HEK293 (cell line): ENCODE measurements around the gene CST7.

ENCODE experiments used
- CTCF ChIA-PET: fragments of 350-600 bp; formaldehyde crosslinking; extraction: SDS; loops from one replicate; lab custom pipeline; 2021; ENCODE audit warnings: antibody characterized with exemption; lab: Yijun Ruan, JAX
- POLR2A ChIA-PET: fragments of 300-600 bp; formaldehyde crosslinking; extraction: SDS; loops from one replicate; lab custom pipeline; 2020; ENCODE audit warnings: antibody characterized with exemption, inconsistent platforms; lab: Yijun Ruan, JAX
- H3K27ac ChIP-seq: fragments of 200-500 bp; sonication (Bioruptor generic); 2 replicates; pipeline ENCODE4 v1.5.1; 2014; ENCODE audit warnings: low read depth, low read length, control low read depth, inconsistent platforms; ENCODE audit errors: extremely low read depth
- H3K36me3 ChIP-seq, 2 experiments: fragments of 200-500 bp in 1 of 2; sonication (Bioruptor generic) in 1 of 2; 1 replicate in 1 of 2; 2 replicates in 1 of 2; pipeline ENCODE4 v1.5.1; 2014 to 2017; ENCODE audit warnings: inconsistent platforms in 2 of 2, low read length in 2 of 2; ENCODE audit not compliant: control insufficient read depth in 2 of 2, insufficient read depth in 1 of 2
- H3K4me1 ChIP-seq: fragments of 200-500 bp; sonication (Bioruptor generic); 2 replicates; pipeline ENCODE4 v1.5.1; 2014; ENCODE audit warnings: mild to moderate bottlenecking, low read length, inconsistent platforms; ENCODE audit not compliant: control insufficient read depth, insufficient read depth
- H3K4me3 ChIP-seq: 2 replicates; pipeline ENCODE4 v1.5.1; 2011; ENCODE audit warnings: low read depth, mild to moderate bottlenecking, control low read depth, low read length, moderate library complexity
- H3K9me3 ChIP-seq: fragments of 200-500 bp; sonication (Bioruptor generic); 2 replicates; pipeline ENCODE4 v1.5.1; 2014; ENCODE audit warnings: low read depth, low read length, inconsistent platforms; ENCODE audit not compliant: control insufficient read depth, insufficient read depth
- BCL11A ChIP-seq: fragments of 450-650 bp; formaldehyde crosslinking; IDR thresholded peaks from 2 replicates; pipeline ENCODE4 v1.5.1; 2016; ENCODE audit warnings: low read depth, missing biosample characterization, missing genetic modification characterization
- FEZF1 ChIP-seq: fragments of 450-650 bp; formaldehyde crosslinking; IDR thresholded peaks from 2 replicates; pipeline ENCODE4 v1.5.1; 2016; ENCODE audit warnings: missing biosample characterization, missing genetic modification characterization
- HOXC10 ChIP-seq: sonication (generic); formaldehyde crosslinking; IDR thresholded peaks from 2 replicates; pipeline ENCODE4 v1.8.1; 2023; ENCODE audit warnings: mild to moderate bottlenecking, missing genetic modification reagents
- KLF10 ChIP-seq: fragments of 450-650 bp; IDR thresholded peaks from 2 replicates; pipeline ENCODE4 v1.5.1; 2018; ENCODE audit warnings: missing biosample characterization, mild to moderate bottlenecking, missing genetic modification characterization
- KLF9 ChIP-seq: fragments of 450-650 bp; formaldehyde crosslinking; IDR thresholded peaks from 2 replicates; pipeline ENCODE4 v1.5.1; 2016; ENCODE audit warnings: missing biosample characterization, missing genetic modification characterization, low read depth
- MZF1 ChIP-seq: fragments of 450-650 bp; formaldehyde crosslinking; IDR thresholded peaks from 2 replicates; pipeline ENCODE4 v1.5.1; 2017; ENCODE audit warnings: missing biosample characterization, missing genetic modification characterization, borderline replicate concordance
- ZBTB7A ChIP-seq: fragments of 450-650 bp; formaldehyde crosslinking; IDR thresholded peaks from 2 replicates; pipeline ENCODE4 v1.5.1; 2016; ENCODE audit warnings: low read depth, missing biosample characterization, missing genetic modification characterization
- ZFP41 ChIP-seq: fragments of 450-650 bp; formaldehyde crosslinking; IDR thresholded peaks from 2 replicates; pipeline ENCODE4 v1.5.1; 2016; ENCODE audit warnings: missing biosample characterization, missing genetic modification characterization, borderline replicate concordance
- ZNF248 ChIP-seq: fragments of 450-650 bp; formaldehyde crosslinking; IDR thresholded peaks from 2 replicates; pipeline ENCODE4 v1.5.1; 2017; ENCODE audit warnings: missing biosample characterization, missing genetic modification characterization
- ZNF433 ChIP-seq: fragments of 450-650 bp; formaldehyde crosslinking; IDR thresholded peaks from 2 replicates; pipeline ENCODE4 v1.5.1; 2016; ENCODE audit warnings: missing biosample characterization, missing genetic modification characterization, low read depth
- ZNF521 ChIP-seq: fragments of 450-650 bp; formaldehyde crosslinking; IDR thresholded peaks from 2 replicates; pipeline ENCODE4 v1.5.1; 2017; ENCODE audit warnings: missing biosample characterization, mild to moderate bottlenecking, missing genetic modification characterization
- ZNF560 ChIP-seq: fragments of 450-650 bp; formaldehyde crosslinking; IDR thresholded peaks from 2 replicates; pipeline ENCODE4 v1.5.1; 2017; ENCODE audit warnings: missing biosample characterization, missing genetic modification characterization, borderline replicate concordance
- ZNF76 ChIP-seq: fragments of 450-650 bp; formaldehyde crosslinking; IDR thresholded peaks from 2 replicates; pipeline ENCODE4; 2016; ENCODE audit warnings: low read depth, missing biosample characterization, missing genetic modification characterization, borderline replicate concordance
- ZNF768 ChIP-seq: fragments of 450-650 bp; formaldehyde crosslinking; IDR thresholded peaks from 2 replicates; pipeline ENCODE4 v1.5.1; 2018; ENCODE audit warnings: missing biosample characterization, mild to moderate bottlenecking, missing genetic modification characterization
- TF ChIP-seq, protein P1 (sequence below): fragments of 450-650 bp; formaldehyde crosslinking; IDR thresholded peaks from 2 replicates; pipeline ENCODE4 v1.5.1; 2016; ENCODE audit warnings: missing biosample characterization, missing genetic modification characterization
- TF ChIP-seq, protein P2 (sequence below): fragments of 450-650 bp; formaldehyde crosslinking; IDR thresholded peaks from 2 replicates; pipeline ENCODE4 v1.5.1; 2017; ENCODE audit warnings: missing biosample characterization, missing genetic modification characterization
- TF ChIP-seq, protein P3 (sequence below): fragments of 450-650 bp; formaldehyde crosslinking; IDR thresholded peaks from 2 replicates; pipeline ENCODE4 v1.5.1; 2016; ENCODE audit warnings: missing biosample characterization, missing genetic modification characterization

The CST7 gene

DNA sequence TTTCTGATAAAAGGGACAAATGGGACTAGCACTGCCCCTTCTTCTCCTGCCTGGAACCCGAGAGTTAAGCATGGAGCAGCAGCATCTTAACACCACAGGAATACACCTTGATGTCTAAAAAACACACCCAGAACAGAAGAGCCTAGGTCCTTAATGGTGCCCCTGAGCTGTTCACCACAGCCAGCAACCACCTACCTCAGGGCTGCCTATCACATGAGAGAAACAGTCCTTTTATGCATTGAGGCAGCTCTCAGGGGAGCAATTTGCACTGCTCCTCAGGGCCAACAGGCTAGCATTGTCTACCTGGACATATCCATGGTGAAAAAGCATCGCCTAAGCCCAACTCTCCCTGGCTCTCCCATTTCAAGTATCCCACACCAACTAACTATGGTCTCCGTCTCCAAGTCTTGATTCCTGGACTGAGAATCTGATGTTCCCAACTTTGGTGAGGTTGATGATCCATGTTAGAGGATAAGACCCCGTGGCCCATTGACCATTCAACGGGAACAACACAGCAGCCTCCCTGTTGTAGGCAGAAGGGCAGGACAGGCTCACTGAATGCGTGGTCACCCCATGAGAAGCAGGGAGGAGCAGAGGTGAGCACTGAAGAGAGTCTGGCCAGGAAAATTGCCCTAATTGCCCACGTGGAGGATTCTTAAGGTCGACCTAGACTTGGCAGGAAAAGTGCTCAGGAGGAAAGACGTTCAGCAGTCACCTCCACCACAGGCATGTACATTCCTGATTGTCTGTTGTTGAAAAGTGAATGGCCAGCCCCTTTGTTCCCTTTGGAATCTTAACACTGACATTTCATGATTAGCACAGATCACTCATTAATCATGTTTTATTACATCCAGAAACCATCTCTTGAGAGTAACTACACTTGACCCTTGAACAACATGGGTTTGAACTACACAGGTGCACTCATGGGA is 47.6 kb downstream of the CST7 start:
- no peak for TF ChIP-seq ZNF248 (tag by site-specific recombination)
- TF ChIP-seq, protein P1, sequence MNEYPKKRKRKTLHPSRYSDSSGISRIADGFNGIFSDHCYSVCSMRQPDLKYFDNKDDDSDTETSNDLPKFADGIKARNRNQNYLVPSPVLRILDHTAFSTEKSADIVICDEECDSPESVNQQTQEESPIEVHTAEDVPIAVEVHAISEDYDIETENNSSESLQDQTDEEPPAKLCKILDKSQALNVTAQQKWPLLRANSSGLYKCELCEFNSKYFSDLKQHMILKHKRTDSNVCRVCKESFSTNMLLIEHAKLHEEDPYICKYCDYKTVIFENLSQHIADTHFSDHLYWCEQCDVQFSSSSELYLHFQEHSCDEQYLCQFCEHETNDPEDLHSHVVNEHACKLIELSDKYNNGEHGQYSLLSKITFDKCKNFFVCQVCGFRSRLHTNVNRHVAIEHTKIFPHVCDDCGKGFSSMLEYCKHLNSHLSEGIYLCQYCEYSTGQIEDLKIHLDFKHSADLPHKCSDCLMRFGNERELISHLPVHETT: no peak
- Histone ChIP-seq H3K36me3 (no peaks in the 10 kb centered on the region), H3K4me3 (no peak overlapping the region), H3K4me1 (no peaks in the 10 kb centered on the region), H3K27ac (no peak overlapping the region), H3K9me3 (no peaks in the 10 kb centered on the region)
- ChIA-PET CTCF (interaction anchor here (0.7 to 4.3 kb wide), 4 partner anchors 67 to 1118 kb away, joined by 3 to 70 read pairs (median 14); no protein-coding TSS in a partner anchor), POLR2A (no interaction called here)

DNA sequence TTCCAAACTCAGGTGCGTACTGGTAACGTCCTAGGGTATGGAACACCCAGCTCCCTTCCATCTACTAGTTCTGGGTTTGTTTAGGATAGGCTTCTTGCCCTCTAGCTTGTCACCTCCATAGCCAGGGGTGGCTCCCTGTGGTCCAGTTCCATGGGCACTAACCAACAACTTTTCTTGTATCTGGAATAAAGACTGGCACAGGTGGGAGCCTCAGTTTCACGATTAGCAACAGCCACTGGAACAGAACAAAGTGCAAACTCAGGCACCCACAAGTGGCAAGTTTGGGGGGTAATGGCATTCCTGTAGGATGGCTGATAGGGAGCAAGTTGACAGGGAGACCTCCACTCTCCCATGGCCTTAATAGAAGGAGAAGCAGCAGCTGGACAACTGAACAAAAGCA is 49.1 kb downstream of the CST7 start:
- TF ChIP-seq KLF9: no peak
- no peak for TF ChIP-seq ZNF768 (tag by site-specific recombination)
- TF ChIP-seq, protein P2, sequence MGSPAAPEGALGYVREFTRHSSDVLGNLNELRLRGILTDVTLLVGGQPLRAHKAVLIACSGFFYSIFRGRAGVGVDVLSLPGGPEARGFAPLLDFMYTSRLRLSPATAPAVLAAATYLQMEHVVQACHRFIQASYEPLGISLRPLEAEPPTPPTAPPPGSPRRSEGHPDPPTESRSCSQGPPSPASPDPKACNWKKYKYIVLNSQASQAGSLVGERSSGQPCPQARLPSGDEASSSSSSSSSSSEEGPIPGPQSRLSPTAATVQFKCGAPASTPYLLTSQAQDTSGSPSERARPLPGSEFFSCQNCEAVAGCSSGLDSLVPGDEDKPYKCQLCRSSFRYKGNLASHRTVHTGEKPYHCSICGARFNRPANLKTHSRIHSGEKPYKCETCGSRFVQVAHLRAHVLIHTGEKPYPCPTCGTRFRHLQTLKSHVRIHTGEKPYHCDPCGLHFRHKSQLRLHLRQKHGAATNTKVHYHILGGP (tag by site-specific recombination): no peak
- no peak for TF ChIP-seq BCL11A (tag by site-specific recombination)
- TF ChIP-seq ZNF560: no peak
- no peak for TF ChIP-seq FEZF1 (tag by site-specific recombination)
- TF ChIP-seq ZNF76 (tag by site-specific recombination): no peak
- no peak for TF ChIP-seq MZF1 (tag by site-specific recombination)
- Histone ChIP-seq H3K36me3 (no peaks in the 10 kb centered on the region), H3K27ac (no peak overlapping the region), H3K4me1 (no peaks in the 10 kb centered on the region), H3K9me3 (no peaks in the 10 kb centered on the region), H3K4me3 (no peak overlapping the region)
- ChIA-PET POLR2A (no interaction called here), CTCF (interaction anchor here (1.0 kb wide), 1 partner anchor 67 kb away, joined by 6 read pairs; no protein-coding TSS in a partner anchor)

DNA sequence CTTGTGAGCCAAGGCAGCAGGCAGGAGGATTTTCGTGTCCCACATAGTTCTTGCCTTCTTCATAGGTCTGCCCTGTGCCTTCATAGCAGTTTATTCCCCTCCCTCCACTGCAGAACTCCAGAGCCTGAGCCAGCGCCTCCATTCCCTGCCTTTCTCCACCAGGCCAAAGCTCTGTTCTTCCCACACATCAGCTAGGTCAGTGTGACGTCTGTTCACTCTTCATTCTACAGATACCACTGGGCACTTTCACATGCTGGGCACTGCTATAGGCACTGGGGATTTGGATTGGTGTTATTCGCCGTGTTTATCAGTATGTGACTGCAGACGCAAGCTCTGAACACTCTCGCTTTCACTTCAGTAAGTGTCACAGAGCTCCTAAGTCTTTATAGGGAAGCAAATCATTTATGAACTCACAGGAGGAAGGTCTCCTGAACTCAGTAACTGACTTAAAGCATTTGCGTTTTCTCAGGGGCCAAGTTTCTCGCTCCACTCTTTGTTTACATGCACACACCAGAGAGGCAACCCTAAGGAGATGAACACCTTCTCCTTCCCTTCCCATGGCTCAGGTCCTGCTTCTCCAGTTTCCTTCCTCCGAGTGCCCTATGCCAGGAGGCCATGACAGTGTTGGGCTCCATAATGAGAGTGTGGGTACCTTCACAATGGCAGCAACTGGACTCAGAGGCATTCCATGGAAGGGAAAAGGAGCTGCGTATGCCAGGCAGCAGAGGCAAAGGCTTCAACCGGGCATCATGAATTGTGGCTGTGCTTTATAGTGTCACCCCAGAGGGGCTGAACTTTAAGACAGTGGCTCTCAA is 49.8 kb downstream of the CST7 start:
- H3K4me1 ChIP-seq: no peaks in the 10 kb centered on the region
- ChIA-PET CTCF (interaction anchor here (0.7 to 1.0 kb wide), 2 partner anchors 67 to 1526 kb away, joined by 3 to 6 read pairs; no protein-coding TSS in a partner anchor), POLR2A (no interaction called here)
- H3K4me3 ChIP-seq: no peak overlapping the region
- TF ChIP-seq HOXC10 (CRISPR knock-in tag): no peak
- TF ChIP-seq ZNF521: no peak
- no peak for TF ChIP-seq KLF10 (tag by site-specific recombination)
- TF ChIP-seq, protein P3, sequence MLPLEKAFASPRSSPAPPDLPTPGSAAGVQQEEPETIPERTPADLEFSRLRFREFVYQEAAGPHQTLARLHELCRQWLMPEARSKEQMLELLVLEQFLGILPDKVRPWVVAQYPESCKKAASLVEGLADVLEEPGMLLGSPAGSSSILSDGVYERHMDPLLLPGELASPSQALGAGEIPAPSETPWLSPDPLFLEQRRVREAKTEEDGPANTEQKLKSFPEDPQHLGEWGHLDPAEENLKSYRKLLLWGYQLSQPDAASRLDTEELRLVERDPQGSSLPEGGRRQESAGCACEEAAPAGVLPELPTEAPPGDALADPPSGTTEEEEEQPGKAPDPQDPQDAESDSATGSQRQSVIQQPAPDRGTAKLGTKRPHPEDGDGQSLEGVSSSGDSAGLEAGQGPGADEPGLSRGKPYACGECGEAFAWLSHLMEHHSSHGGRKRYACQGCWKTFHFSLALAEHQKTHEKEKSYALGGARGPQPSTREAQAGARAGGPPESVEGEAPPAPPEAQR (tag by site-specific recombination): no peak
- TF ChIP-seq ZNF433 (tag by site-specific recombination): no peak
- no peak for TF ChIP-seq ZFP41 (tag by site-specific recombination)
- no peak for TF ChIP-seq ZBTB7A
- no peaks in the 10 kb centered on the region for H3K9me3 ChIP-seq
- no peak overlapping the region for H3K27ac ChIP-seq
- no peaks in the 10 kb centered on the region for H3K36me3 ChIP-seq
